Activated CD8-positive, alpha-beta memory T cell treated with anti-CD3 and anti-CD28 coated beads, Interleukin-2, amount 50 U/mL, for 24 hours (primary cell): ENCODE data around the gene APBA2.

ENCODE experiments used
- DNase-seq: peaks from one replicate; pipeline ENCODE4 v3.0.0-alpha.2; 2020; ENCODE audit errors: extremely low read depth

The APBA2 gene

DNA sequence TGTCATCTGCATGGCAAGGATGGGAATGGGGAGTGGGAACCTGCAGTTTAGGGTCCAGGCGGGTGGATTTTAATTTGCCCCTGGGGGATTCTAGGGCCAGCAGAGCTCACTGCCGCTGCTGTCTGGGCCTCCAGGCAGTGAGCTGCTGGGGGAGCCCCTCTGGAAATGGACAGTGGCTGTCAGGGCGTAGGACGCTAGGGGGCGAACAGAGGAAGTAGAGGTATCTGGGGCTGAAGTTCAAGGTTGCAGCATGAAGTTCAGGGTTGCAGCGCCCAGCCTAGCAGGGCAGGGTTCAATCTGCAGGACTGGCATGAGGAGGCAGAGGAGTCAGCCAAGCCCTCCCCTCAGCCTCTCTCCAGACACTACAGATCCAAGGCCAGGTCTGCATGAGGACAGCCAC is 49.5 kb downstream of the APBA2 start:
- no peak for DNase-seq

DNA sequence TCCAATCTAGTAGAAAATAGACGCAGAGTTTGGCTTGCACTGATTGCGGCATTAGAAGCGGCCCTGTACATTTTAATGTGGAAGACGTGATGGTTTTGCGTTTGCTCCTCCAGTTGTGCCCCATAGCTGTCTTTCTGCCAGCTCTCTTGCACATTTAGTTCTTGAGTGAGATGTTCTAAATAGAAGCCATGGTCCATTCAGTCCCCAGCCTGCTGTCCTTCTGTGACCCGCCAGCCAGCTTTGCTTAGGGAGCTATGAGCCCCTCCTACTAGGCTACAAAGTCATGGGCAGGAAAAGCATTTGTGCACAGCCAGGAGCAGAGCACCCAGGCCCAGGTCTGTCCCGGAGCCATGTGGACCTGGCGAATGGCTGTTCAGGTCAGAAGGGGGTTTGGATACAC is 50.3 kb downstream of the APBA2 start:
- DNase-seq, result no peak

DNA sequence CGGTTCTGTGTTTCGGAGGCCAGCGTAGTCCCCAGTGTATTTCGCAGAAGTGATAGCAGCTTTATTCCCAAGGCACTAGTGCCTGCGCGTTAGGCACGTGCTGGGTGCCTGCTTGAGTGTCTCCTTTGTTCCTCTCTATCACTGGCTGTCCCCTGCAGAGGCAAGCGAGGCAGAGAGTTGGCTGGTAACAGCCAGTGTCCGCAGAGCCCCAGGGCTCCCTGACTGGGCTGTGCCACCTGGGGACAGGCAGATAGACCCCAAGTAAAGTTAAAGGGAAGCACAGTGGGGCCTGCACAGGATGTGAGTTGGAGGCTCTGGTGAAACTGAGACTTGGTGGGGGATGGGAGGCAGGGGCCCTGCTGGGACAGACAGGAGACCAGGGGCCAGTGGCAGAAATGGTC is 50.7 kb downstream of the APBA2 start:
- no peak for DNase-seq

DNA sequence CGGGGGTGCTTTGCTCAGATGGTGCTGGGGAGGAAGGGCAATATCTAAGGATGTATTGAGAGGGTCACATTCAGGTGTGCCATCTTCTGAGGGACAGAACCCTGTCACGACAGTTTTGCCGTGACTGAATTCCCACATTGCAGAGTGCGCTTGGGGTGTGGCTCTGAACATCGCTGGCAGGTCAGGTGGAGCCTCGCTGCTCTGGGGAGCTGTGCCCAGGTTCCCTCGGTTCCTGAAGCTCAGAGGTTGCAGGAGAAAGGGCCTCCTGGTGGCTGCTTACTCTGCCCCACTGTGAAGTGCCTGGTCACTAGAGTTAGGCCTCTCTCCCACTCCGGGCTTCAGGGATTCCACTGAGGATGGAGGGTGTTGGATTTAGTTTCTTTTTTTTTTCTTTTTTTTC is 51.5 kb downstream of the APBA2 start:
- DNase-seq, result no peak

DNA sequence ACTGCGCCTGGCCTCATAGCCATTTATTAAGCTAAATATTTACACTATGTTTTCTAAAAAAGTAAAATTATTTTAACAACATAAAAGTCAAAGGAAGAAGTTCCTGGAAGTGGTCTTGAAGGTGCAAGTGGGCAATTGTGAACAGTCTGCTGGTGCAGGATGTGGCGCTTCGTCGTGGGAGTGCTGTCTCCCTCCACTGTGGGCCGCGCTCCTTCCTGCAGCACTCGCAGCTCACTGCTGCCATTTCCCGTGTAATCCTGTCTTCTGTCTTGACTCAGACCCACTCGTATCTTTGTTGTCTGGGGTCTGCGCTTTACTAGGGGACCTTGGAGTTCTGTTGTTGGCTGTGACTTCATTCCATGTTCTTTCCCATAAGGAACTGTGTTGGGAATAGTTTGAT is 56.3 kb downstream of the APBA2 start:
- no peak for DNase-seq

DNA sequence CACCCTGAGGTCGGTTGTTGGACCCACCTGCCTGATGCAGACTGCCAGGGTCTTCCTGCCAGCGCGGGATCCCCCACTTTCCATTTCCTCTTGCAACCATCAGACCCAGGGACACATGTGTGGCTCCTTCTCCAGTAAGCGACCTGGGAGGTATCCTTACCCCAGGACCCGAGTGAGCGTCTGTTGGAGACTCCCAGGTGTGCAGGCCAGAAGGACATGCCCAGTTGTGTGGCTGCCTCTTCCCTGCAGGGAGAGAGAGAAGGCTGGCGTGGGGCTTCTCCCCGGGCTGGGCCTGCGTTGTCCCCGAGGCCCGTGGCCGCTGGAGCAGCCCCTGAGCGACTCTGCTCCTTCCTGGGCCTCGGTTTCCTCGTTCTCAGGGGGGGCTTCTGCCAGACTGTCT is 56.8 kb downstream of the APBA2 start:
- no peak for DNase-seq

DNA sequence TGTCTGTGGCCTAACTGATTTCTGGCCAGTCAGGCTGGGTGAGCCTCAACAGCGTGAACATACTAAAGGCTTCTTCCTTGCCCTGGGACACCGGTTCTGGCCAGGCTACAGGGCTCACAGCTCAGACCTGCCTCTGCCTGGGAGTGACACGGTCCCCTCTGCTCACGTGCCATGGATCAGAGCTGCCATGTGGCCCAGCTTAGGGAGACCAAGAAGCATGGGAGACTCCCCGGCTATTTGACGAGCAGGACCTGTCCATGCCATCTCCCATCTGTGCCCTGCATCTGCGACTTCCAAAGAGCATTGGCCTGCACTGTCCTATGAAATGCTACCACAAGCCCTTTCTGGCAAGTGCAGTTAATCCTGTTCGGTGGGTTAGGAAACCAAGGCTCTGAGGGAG is 57.4 kb downstream of the APBA2 start:
- DNase-seq, result no peak

DNA sequence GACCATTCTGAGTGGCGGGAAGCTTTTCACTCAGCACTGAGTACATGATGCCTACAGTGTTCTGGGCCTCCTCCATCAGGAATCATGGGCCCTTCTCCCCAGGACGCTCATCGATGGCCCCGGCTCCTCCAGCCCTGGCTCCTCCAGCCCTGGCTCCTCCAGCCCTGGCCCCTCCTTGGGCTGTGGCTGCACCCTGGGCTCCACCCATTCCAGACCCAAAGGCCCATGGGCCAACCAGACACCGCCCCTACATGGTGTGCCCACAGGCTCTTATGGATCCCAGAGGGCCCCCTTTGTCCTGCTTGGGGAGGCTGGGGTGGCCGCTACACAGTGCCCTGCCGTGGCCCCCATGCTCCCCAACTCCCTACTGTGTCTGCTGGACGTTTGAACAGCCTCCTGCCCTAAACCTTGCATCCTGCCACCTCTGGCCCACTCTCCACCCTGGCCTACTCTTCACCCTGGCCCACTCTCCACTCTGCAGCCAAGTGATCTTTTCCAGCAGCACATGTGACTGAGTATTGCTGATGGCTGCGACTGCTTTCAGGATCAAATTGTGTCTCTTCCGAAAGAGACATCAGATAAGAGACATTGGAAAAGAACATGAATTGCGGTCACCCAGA is 57.9 kb downstream of the APBA2 start:
- DNase-seq, result no peak

DNA sequence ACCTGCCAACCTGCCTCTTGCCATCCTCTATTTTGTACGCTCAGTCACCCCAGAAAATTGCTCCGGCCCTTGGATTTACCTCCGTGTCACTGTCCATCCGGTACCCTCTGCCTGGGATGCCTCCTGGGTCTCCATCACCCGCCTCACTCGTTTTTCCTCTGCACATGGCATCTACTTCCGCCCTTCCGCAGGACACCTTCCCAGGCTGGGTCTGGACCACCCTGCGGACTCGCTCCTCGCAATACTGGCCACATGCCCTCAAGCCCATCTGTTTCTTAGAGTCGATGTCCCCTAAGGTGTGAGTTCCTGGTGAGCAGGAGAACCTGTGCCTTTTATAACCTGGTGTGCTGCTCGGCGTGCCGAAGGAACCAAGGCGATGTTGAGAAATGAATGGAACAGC is 58.5 kb downstream of the APBA2 start:
- no peak for DNase-seq

DNA sequence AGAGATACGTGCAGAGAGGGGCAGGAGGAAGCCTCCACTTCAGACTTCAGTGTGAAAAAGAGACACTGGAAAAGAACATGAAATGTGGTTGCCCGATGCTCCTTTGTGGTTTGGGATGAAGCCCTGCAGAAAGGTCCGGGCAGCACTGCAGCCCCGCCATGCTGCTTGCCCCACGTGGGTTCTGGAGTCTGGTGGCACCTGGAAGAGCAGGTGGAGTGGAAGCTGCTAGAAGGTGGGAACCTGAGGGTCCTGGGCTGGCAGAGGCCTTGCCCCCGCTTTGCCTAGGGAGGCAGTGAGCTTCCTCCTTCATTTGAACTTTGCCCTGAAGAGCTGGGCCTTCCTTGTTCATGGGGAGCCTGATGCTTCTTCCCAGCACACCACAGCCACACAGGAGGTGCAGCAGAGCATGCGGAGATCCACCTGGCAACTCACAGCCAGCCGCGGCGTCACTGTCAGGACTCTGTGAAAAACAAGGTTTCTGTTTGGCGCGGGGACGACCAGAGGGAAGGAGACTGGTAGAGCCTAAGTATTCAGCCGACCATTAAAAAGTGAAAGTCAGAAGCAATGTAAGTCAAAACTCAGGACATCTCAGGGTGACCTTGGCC is 59.0 kb downstream of the APBA2 start:
- no peak for DNase-seq

DNA sequence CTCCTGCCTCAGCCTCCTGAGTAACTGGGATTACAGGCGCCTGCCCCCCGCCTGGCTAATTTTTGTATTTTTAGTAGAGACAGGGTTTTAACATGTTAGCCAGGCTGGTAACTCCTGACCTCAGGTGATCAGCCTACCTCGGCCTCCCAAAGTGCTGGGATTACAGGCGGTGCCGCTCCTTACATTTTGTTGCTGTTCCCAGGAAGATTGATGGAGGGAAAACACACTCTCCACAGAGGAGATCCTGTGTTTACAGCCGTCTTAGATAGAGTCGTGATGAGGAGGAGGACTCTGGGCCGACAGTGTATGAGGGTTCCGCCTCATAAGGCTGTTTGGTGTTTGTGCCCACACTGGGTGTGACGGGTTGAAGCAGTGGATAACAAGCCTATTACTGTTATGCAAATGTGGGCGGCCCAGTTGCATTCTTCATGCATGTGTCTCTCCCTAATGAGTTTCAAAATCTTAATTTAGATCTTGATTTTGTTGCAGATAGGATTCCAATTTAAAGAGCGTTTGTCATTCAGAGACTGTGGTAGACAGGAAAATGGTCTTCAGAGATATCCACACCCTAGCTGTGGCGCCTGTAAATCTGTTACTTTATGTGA is 60.0 kb downstream of the APBA2 start:
- DNase-seq, result no peak

DNA sequence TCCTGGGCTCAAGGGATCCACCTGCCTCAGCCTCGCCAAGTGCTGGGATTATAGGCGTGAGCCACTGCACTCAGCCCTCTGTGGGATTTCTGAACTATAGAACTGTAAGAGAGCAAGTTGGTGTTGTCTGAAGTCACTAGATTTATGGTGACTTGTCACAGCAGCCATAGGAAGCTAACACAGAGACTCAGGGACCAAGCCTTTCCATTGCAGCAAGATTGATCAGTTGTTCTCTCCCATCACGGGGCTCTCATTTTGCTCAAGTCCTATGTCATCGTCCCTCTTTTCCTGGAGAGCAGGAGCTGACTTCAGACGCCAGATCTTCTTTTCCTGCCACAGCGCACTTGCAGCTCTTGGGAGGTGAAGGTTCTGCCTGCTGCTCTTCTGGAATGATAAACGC is 61.0 kb downstream of the APBA2 start:
- DNase-seq, result no peak

DNA sequence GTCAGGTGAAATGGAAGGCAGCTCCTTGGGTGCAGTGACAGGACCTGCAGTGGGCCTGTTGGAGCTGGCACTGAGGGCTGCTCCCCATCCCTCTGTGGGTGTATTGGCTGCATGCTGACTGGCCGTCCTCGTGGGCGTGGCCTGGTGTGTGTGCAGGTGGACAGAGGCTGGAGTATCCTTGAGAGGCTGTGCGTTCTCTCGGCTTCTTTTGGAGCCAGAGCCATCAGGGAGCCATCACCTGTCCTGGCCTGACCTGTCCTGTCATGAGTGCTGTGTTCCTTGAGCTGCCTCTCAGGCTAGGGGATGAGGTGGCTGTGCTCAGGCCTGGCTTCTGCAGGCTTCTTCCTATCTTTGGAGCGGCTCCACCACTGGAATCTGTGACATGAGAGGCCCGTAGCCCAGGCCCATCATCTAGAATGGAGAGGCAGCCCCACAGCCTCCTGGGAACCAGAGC is 61.5 kb downstream of the APBA2 start:
- no peak for DNase-seq

DNA sequence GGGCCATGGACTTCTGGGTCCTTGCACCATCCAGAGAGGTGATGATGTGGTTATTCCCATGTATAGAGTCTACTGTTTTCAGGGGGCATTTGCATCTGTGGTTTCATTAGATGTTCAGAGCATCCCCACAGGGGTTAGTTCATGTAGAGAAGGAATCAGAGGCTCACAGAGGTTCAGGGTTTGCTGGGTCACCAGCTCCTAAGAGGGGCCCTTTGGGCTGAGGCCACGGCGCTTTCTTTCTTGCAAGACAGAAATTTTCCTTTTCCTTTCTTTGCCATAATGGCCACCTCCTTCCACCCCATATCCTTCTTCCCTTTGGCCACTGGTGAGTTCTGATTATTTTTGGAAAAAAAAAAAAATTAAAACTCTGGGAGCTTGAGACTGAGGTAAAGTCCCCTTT is 62.3 kb downstream of the APBA2 start:
- DNase-seq, result no peak

DNA sequence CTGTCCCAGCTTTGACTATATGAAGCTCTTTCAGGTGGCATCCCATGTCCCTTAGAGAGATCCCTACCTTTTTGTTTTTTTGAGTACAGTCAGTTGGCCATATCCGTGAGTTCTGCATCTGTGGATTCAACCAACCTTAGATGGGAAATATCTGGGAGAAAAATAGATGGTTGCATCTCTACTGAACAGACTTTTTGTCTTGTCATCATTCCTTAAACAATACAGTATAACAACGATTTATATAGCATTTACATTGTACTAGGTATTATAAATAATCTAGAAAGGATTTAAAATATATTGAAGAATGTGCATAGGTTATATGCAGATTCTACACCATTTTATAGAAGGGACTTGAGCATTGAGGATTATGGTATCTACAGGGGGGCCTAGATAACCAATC is 65.1 kb downstream of the APBA2 start:
- DNase-seq, result no peak

DNA sequence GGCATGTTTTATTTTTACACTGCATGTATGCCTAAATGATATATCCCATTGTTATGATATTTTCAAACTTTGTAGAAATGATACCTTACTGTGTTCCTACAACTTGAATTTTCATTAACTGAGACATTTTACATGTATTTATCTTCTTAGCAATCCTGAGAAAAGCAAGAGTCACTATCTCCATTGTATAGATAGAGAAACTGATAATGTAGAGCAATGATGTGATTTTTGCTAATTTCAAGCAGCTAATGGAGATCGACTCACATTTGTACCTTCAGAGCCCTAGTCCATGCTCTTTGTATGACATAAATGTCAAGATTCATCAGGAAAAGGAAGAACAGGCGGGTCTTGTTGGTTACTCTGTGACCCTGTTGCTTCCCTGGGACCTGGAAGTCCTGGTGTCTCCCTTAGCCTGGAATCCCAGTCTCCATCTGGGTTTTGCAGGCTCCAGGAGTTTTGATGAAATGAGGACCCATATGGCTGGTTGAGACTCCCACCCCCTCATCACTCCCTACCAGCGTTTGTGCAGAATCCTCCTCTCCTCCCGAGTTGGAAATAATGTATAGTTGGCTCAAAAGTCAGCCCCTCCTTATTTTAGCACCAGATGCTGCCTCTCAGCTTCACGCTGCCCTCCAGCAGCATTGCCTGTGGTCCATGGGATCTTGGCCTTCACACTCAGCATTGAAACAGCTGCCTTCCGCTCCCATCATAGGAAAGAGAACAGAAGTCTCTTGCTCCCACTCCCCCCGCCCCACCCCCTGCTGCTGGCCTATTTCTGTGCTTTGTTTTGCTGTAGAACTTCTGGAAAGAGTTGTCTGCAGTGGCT is 67.1 kb downstream of the APBA2 start:
- no peak for DNase-seq

DNA sequence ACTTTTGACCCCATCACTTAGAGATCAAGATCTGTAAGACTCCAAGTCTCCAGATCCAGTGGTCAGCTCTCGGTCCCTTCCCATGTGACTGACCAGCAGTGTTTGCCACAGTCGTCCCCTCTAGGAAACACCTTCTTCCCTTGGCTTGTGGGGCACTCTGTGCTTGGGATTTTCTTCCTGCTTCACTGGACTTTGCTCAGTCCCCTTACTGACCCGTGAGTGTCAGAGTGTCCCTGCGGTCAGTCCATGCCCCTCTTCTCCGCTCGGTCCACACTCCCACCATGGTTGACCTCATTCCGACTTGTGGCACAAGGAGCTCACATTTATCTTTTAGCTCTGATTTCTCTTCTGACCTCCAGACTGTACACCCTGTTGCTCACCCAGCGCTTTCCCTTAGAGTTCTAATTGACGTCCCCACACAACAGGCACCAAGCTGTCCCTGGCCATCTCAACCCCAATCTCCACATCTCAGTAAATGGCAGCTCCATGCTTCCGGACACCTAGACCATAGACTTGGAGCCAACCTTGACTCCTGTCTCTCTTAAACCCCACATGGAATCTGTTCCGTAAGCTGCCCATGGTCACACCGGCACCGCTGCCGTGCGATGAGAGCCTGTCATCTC is 67.9 kb downstream of the APBA2 start:
- no peak for DNase-seq

DNA sequence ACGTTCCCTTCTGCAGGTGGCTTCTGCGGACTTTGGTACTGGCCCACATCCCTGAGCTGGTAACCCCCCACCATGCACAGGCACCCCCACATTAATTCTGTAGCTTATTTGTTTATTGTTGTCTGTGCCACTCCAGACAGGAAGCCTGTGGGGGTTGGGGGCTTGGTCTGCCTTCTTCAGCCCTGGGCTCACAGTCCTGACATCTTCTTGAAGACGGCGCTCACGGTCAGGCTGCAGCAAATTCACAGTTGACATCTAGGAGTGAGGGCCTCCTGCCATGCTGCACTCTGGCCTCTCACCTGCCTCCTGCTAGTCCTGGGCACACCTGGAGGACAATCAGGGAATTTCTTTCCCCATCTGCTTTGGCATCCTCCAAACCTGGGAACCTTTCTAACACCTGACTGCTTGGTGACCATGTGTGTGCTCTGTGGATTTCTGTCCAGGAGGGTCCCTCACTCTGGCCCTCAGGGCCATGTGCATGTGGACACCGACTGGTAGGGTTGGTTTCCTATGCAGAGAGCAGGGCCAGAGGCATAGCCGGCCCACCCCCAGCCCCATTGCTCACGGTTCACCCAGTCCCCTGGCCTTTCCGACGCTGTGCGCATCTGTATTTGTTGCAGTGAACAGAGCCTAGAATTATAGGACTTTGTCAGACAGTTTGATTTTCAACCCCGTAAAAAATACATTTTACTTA is 68.8 kb downstream of the APBA2 start:
- DNase-seq, result no peak

DNA sequence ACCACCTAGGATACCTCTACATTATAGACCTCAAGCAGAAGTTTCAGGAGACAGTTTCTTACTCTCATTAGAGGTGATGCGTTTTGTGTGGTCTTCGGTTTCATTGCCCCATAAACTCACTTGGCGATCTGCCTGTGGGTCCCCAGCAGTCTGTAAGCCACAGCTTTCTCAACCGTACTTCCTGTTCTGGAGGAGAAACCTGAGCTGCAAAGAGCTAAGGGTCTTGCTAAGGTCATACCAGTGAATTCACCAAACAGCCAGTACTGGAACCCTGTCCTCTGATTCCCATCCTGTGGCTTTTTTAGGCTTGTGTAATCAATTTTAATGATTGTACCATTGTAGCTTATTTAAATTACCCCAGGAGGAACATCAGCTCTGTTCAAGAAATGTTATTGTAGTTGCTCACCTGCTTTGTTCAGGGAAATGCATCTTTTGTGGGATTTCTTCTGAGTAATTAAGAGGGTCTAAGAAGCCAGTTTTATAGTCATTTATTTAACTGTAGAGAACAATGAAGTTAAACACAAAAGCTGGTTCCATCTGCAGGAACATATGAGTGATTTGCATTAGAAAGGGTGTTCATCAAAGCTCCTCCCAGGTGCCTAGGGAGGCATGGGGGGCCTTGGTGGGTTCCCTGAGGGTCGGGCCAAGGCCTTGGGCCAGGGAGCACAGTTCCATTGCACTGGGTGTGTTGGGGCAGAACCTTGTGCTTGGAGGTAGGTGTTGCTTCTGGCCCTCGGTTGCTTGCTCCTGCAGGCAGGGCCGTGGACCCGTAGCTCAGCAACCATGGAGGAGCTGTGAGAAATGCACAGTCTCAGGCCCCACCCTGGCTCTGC is 69.6 kb downstream of the APBA2 start:
- no peak for DNase-seq

DNA sequence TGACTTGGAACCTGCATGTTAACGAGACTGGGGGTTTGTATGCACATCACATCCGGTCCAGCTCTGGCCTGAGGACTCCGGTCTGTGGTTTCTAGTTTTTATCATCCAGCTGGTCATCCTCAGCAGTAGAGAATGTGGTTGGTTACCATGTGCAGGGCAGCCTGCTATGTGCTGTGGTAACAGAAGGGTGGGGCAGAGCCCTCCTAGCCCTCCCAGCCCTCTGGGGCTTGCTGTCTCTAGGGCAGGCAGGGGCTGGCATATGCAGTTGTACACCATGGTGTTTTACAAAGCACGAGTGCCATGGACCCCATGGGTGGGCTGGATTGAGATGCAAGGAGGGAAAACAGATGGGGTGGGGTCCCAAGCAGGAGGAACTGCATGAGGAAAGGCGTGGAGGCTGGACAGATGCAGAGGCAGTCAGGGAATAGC is 70.2 kb downstream of the APBA2 start:
- DNase-seq, result no peak

DNA sequence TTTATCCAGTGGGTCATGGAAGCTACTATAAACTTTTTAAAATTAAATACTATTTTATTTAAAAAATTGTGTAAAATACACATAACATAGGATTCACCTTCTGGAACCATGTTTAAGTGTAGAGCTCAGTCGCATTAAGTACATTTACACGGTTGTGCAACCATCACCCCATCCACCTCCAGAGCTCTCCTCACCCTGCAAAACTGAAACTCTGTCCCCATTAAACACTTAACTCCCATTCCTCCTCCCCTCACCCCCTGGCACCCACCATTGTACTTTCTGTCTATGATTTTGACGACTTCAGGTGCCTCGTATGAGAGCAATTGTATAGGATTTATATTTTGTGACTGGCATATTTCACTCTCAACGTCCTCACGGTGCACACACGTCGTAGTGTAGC is 70.7 kb downstream of the APBA2 start:
- no peak for DNase-seq
